LNCAP (cell line): ENCODE results near the gene MMP7.

ENCODE experiments used
- TF ChIP-seq, protein P1 (sequence below): fragments of 450-650 bp; IDR thresholded peaks from 2 replicates; pipeline ENCODE4 v1.5.1; 2017; ENCODE audit warnings: mild to moderate bottlenecking

Gene MMP7

GRCh38 chr11:102482433-102482832 lies 48.1 kb downstream of the MMP7 start:
- TF ChIP-seq, protein P1, sequence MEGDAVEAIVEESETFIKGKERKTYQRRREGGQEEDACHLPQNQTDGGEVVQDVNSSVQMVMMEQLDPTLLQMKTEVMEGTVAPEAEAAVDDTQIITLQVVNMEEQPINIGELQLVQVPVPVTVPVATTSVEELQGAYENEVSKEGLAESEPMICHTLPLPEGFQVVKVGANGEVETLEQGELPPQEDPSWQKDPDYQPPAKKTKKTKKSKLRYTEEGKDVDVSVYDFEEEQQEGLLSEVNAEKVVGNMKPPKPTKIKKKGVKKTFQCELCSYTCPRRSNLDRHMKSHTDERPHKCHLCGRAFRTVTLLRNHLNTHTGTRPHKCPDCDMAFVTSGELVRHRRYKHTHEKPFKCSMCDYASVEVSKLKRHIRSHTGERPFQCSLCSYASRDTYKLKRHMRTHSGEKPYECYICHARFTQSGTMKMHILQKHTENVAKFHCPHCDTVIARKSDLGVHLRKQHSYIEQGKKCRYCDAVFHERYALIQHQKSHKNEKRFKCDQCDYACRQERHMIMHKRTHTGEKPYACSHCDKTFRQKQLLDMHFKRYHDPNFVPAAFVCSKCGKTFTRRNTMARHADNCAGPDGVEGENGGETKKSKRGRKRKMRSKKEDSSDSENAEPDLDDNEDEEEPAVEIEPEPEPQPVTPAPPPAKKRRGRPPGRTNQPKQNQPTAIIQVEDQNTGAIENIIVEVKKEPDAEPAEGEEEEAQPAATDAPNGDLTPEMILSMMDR, result no peak

DNA sequence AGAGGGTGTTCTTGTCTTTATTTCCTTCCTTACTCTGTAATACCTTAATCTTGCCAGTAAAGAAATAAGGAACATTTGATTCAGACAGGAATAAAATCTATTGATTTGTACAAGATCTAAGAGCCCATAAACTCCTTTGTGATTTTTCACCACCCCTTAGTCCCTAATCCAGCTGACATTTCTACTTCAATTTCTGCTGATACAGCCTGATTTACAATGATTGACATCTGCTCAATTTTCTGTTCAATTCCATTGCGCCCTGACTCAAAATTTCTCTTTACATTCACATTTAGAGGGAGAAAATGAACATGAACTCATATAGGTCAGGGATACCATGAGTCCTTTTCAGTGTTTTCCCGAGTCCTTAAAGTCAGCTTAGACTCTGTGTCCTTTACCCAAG lies 50.8 kb downstream of the MMP7 start:
- TF ChIP-seq, protein P1, result no peak

- TF ChIP-seq, protein P1, result no peak
These were observed 51.8 kb downstream of the MMP7 start for GRCh38 chr11:102478673-102479299.

- TF ChIP-seq, protein P1, result no peak
These were observed 53.7 kb downstream of the MMP7 start for GRCh38 chr11:102476812-102477211.

DNA sequence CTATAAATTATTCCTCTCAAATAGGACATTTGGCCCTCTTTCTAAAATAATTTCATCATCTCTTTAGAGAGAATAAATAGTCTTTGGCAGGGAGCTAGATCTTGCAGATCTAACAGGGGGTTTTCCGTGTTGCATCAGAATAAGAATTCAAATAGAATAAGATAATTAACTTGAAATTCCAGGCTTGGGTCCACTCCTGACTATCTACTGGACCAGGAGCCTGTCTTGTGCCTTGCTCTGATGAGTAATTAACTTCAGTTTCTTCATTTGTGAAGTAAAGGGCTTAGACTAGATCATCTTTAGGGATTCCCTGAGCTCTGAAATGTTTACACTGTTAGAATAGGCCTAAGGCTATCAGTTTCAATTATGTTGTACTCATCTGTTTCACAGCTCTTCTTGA lies 54.5 kb downstream of the MMP7 start:
- TF ChIP-seq, protein P1, result no peak

DNA sequence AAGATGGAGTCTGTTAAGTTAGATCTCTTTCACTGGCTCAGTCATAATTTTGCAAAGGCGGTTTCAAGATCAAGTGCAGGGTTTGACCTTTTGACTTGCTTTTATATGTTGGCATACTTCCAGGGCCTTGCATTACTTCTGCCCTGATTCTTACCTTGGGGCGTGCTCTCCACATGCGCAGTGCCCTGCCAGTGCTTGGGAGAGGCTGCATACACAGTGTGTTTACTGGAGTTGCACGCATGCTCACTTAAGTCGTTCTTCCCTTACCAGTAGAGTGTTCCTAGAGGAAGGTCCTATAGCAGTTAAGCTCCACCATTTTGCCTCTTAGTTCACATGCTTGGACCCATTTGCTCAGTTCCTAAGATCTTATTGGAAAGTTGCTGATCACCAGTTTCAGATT lies 57.0 kb downstream of the MMP7 start:
- TF ChIP-seq, protein P1, result no peak

DNA sequence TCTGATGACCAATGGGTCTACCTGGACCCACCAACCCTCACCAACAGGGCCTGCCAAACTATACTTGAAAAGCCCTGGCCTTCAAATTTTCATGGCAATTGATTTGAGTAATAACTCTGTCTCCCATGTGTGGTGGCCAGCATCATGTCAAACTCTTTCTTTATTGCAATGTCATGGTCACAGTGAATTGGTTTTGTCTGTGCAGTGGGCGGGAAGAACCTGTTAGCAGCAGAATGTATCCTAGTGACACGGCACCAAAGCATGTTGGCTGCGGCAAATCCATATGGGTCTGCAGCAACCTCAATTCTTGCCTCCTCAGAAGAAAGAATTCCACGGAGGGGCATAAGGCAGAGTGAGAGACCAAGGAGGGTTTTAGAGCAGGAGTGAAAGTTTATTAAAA lies 58.4 kb downstream of the MMP7 start:
- TF ChIP-seq, protein P1, result no peak

GRCh38 chr11:102471474-102471873 lies 59.1 kb downstream of the MMP7 start:
- TF ChIP-seq, protein P1, result no peak
